Daoy (cell line): ENCODE measurements around the gene ZNF771. TPM values are rescaled to one million over a fixed set of nuclear protein-coding genes. Genes with fewer than 3 reads are reported as not detected.

Source experiments
- DNase-seq: peaks from one replicate; pipeline ENCODE4 v3.0.0-alpha.2; 2015; ENCODE audit warnings: low read depth
- total RNA-seq: library from RNA; depleted of rRNA; stranded (reverse); fragments of >200 nt; shearing (Covaris generic); gene quantifications from 2 replicates; pipeline ENCODE4 v1.2.3, GENCODE V29; 2014

The ZNF771 gene
- total RNA-seq, 1 experiment from 2014 or later, result 13.8 TPM

GRCh38 chr16:30398661-30399434 is 8.6 kb upstream of the ZNF771 start:
- DNase-seq, result no peak

DNA sequence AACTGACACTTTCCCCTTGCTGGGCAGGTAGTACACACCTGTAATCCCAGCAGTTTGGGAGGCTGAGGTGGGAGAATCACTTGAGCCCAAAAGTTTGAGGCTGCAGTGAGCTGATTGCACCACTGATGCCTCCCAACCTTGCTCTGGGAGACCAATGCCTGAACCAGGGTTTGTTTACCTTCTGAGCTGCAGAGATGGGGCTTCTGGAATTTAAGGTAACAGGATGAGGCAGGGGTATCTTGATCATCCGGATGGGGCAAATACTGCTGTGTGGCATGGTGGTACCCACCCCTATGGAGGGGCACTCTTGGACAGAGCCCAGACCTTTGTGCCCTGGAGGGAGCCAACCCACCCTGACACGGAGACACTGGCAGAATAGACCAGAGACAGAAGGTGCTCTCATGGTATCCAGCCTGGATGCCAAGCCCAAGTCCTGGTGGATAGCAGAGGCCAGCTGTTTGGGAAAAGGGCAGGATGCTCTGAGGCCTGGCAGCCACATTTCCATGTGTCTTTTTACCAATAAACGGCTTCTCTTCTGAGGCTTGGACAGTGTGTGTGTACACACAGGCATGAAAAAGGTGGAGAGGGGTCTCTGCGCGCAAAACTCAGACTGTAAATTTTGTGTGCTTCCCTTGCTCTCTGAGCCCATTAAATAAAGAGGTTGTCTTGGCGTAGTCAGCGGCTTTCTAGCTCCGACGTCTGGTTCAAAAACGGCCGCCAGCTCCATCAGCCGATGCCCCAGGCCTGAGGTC is 7.8 kb upstream of the ZNF771 start:
- DNase-seq, result no peak

DNA sequence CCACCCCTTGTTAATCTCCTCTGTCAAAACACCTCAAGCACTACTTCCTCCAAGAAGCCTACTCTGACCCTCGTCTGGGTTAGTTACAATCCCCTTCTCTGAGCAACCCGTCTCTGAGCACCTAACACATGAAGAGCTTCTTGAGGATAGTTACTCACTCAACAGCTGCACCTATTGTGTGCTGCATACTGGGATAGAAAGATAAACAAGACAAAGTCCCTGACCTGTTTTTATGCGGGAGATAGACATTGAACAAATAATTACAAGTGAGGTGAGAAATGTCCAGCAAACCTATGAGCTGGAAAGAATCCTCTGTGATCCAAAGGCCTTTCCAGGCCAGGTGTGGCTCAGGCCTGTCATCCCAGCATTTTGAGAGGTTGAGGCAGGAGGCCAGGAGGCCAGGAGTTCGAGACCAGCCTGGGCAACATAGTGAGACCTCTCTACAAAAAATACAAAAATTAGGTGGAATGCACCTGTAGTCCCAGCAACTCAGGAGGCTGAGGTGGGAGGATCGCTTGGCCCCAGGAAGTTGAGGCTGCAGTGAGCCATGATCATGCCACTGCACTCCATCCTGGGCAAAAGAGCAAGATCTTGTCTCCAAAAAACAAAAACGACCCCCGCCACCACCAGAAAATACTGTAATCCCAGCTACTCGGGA is 5.5 kb upstream of the ZNF771 start:
- no peak for DNase-seq

- DNase-seq, result no peak
These were observed 658 bp upstream of the ZNF771 start for GRCh38 chr16:30406795-30407101.

DNA sequence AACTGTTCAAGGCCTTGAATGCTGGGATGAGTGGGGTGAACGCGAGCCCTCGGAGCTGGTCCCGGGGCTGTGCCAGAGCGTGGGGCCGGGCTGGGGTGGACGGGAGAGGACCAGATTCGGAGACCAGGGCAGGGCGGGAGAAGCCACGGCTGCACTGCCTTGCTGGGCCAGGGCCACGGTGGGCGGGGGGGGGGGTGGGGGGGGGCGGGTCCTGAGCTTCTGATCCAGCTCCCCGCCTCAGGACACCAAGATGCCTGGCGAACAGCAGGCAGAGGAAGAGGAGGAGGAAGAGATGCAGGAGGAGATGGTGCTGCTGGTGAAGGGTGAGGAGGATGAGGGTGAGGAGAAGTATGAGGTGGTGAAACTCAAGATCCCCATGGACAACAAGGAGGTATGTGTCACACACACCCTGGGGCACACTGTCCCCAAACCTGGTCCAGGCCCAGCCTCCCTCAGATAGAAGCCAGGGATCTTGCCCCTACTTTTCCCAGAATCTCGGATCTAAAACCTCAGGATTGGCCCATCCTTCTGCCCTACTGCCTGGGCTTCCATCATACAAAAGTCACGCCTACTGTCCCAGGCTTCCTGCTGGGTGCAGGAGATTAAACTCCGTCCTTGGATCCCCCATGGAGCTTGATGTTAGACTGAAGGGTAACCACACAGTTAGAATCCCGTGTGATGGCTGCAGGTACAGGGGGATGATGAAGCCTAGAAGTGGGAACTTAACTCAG is 563 bp downstream of the ZNF771 start:
- peak; percentile 23 for DNase-seq

GRCh38 chr16:30409125-30410060 is 2.0 kb downstream of the ZNF771 start:
- DNase-seq, result peak; percentile 83

DNA sequence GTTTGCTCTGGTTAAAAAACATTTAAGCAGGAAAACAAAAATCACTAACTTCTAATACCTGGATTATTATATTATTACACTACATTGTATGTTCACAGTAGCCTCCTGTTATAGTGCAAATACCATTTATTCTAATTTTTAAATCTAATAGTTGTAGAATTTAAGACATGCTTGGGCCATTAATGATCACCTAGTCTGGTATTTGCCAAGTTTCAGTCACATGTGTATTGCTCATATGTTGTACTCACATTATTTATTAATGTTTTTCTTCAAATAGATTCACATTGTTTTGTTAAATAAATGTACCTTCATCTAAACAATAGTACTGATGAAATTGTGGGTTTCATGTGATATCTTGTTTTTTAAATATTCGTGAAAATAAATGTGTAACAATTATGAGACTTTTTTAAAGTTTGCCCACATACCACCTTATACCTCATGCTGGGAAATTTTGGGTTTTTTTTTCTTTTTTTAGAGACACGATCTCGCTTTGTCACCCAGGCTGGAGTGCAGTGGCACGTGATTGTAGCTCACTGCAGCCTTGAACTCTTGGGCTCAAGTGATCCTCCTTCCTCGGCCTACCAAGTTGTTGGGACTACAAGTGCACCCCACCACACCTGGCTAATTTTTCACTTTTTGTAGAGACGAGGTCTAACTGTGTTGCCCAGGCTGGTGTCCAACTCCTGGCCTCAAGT is 5.9 kb downstream of the ZNF771 start:
- DNase-seq, result no peak

DNA sequence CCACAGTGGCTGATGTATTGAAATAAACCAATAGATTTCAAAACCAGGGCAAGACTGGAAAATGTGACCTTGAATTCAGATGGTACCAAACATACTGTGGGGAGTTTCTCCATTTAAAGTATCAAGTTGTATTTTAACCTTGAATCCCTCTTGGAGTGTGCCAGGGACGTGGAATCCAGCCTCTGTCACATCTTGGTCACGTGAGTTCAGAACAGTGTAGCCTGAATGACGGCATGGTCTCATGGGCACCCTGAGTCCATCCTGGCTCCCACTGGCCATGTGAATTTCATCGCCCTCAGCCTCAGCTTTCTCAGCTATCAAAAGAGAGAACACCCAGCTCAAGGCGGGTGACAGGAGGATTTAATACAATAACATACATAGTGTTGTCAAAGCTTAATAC is 6.8 kb downstream of the ZNF771 start:
- no peak for DNase-seq

- DNase-seq, result no peak
These were observed 8.7 kb downstream of the ZNF771 start for GRCh38 chr16:30416047-30416603.

- DNase-seq, result no peak
These were observed 9.5 kb downstream of the ZNF771 start for GRCh38 chr16:30416624-30417528.

GRCh38 chr16:30417529-30418349 is 10.3 kb downstream of the ZNF771 start:
- DNase-seq, result peak; percentile 95

DNA sequence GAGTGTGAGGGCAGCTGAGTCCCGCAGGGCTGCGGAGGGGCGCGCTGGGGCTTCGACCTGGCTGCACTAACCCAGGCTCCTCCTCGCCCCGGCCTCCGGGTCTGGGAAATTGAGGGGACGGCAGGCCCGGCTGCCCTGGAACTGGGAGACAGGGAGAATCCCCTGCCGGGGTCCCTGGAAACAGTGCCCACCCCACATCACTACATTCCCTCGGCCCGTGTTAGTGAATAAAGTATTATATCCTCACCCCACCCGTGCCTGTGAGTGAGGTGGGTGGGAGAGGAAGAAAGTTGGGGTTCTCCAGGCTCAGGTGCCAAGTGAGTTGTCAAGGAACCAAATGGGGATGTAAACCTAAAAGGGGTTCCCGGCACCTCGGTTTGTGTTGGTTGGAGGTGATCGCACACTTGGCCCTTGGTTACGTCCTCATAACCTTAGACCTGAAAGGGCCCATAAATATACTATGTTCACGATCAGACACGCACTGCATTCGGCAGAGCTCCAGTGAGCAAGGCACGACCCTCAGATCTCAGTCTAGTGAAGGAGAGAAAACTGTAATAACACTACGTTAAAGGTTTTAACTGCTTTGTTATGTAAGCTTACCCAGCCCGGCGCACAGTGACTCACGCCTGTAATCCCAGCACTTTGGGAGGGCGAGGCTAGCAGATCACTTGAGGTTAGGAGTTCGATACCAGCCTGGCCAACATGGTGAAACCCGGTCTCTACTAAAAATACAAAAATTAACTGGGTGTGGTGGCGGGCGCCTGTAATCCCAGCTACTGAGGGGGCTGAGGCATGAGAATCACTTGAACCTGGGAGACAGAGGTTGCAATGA is 11.2 kb downstream of the ZNF771 start:
- peak; percentile 17 for DNase-seq

DNA sequence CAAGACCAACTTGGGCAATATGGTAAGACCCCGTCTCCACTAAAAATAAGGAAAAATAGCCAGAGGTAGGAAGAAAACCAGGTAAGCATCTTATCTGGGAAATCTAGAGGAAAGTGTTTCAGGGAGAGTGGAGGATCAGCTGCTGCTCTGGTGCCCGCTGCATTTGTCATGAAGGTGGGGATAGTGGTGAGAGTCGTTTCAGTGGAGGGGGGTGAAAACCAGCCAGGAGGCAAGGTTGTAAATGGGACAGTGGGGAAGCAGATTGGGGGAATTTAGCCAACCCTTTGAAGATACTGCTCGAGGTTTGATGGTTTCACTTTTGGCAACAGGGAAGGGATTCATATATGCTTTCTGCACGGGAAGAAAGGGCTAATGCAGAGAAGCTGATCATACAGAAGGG is 13.6 kb downstream of the ZNF771 start:
- DNase-seq, result no peak

DNA sequence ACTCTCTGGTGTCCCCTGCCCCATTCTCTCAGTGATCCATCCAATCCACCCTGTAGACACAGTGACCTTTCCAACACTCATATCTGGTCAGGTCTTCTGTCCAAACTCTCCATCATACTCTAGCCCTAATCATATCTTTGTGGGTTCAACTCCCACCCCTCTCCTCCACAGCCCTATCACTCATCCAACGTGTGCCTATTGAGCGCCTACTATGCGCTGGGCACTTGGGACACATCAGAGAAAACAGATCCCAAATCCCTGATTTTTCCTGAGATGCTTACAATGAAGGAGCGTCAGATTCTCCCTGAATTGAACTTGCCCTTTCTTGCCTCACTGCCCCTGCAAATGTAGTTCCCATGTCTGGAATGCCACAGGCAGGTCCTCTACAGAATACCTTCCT is 20.6 kb downstream of the ZNF771 start:
- DNase-seq, result no peak

DNA sequence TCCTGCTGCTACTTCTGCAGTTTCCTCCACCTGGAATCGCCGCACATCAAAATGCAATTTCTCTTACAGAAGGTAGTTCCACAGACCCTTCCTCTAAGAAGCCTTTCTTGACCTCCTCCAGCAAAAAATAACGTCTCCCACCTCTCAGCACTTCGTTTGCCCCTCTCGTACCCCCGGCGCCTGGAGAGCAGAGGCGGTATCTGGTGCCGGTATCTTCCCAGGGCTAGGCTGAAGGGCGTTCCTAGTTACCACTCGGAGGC is 21.9 kb downstream of the ZNF771 start:
- DNase-seq, result no peak

- DNase-seq, result peak; percentile 97
These were observed 22.4 kb downstream of the ZNF771 start, which contains the start of gene DCTPP1 for GRCh38 chr16:30429678-30430427. TSS of gene DCTPP1 (minus strand) at chr16:30430030. CDS start at chr16:30429980, 50 bp downstream.
